Skeletal muscle tissue (tissue), 4 donors: ENCODE results near the gene GTF2H2C. TPM values are rescaled to one million over a fixed set of nuclear protein-coding genes. Genes with fewer than 3 reads are reported as not detected.
A peak's percentile ranks its signal among the peaks of the same experiment; 100 is the strongest.
"Not testable (repeated sequence)": the region's sequence is repeated elsewhere in the genome, so short reads cannot be mapped to it uniquely, and the experiment has no call there.

Source experiments
- H3K27ac ChIP-seq: one replicate; pipeline ENCODE4 v1.7.0; 2013; ENCODE audit warnings: mild to moderate bottlenecking, low read depth, low read length, inconsistent platforms
- H3K27me3 ChIP-seq, 3 donors: one replicate each; pipeline ENCODE4 v1.7.0; 2013; ENCODE audit warnings: low read length in 3 of 3; ENCODE audit not compliant: control insufficient read depth in 3 of 3, insufficient read depth in 3 of 3
- H3K36me3 ChIP-seq, 3 donors: one replicate each; pipeline ENCODE4 v1.7.0; 2013; ENCODE audit warnings: low read length in 3 of 3; ENCODE audit not compliant: control insufficient read depth in 3 of 3, insufficient read depth in 3 of 3
- H3K4me1 ChIP-seq, 3 donors: one replicate each; pipeline ENCODE4 v1.7.0; 2013; ENCODE audit warnings: low read length in 3 of 3, mild to moderate bottlenecking in 3 of 3; ENCODE audit not compliant: control insufficient read depth in 3 of 3, insufficient read depth in 3 of 3
- H3K4me3 ChIP-seq, 3 donors: one replicate each; pipeline ENCODE4 v1.7.0; 2013; ENCODE audit warnings: low read length in 3 of 3
- H3K9ac ChIP-seq, 3 donors: one replicate each; pipeline ENCODE4 v1.7.0; 2013; ENCODE audit warnings: low read length in 3 of 3, mild to moderate bottlenecking in 3 of 3, moderate library complexity in 2 of 3, low read depth in 1 of 3
- H3K9me3 ChIP-seq, 3 donors: one replicate each; pipeline ENCODE4 v1.7.0; 2013; ENCODE audit warnings: low read length in 3 of 3; ENCODE audit not compliant: control insufficient read depth in 3 of 3
- total RNA-seq: library from RNA; depleted of rRNA; stranded (reverse); fragments of >200 nt; gene quantifications from one replicate; pipeline ENCODE4 v1.2.3, GENCODE V29; 2014
- donor health status: Osteomylitis.

The GTF2H2C gene
- total RNA-seq = 39.1 TPM

- peak within 1 kb of the TSS; percentile 63 to 67 (median 65) for H3K4me3 ChIP-seq
- H3K36me3 ChIP-seq, H3K27ac ChIP-seq, H3K27me3 ChIP-seq, H3K9me3 ChIP-seq, H3K4me1 ChIP-seq: not testable (repeated sequence)
- H3K9ac ChIP-seq = peak within 1 kb of the TSS in 1 of 3 donors; percentile 66
Measured at GRCh38 chr5:69559908-69560330, at the start of gene GTF2H2C. GTF2H2C (plus strand) TSS chr5:69560191; CDS start chr5:69565133, 4,942 bp downstream.

- Histone ChIP-seq H3K9me3 (no peaks in the 10 kb centered on the region), H3K4me3 (no peak overlapping the region), H3K4me1 (no peaks in the 10 kb centered on the region), H3K27me3 (no peaks in the 10 kb centered on the region), H3K9ac (no peak overlapping the region), H3K36me3 (no peaks in the 10 kb centered on the region), H3K27ac (no peak overlapping the region)
Measured at GRCh38 chr5:69510694-69511093, 49.3 kb upstream of the GTF2H2C start.

- Histone ChIP-seq H3K9me3 (no peaks in the 10 kb centered on the region), H3K4me3 (no peak overlapping the region), H3K4me1 (no peaks in the 10 kb centered on the region), H3K27me3 (no peaks in the 10 kb centered on the region), H3K27ac (no peak overlapping the region), H3K9ac (no peak overlapping the region), H3K36me3 (no peaks in the 10 kb centered on the region)
Measured at GRCh38 chr5:69512740-69513260, 47.2 kb upstream of the GTF2H2C start.

GRCh38 chr5:69515570-69515969 is 44.4 kb upstream of the GTF2H2C start:
- not testable (repeated sequence) for H3K9me3 ChIP-seq, H3K36me3 ChIP-seq, H3K4me3 ChIP-seq, H3K4me1 ChIP-seq, H3K27me3 ChIP-seq, H3K9ac ChIP-seq, H3K27ac ChIP-seq

GRCh38 chr5:69516769-69517168 is 43.2 kb upstream of the GTF2H2C start:
- Histone ChIP-seq H3K4me3 (no peak overlapping the region), H3K9me3 (no peaks in the 10 kb centered on the region), H3K36me3 (no peaks in the 10 kb centered on the region), H3K4me1 (no peaks in the 10 kb centered on the region), H3K9ac (no peak overlapping the region), H3K27me3 (no peaks in the 10 kb centered on the region), H3K27ac (no peak overlapping the region)

GRCh38 chr5:69517763-69518212 is 42.2 kb upstream of the GTF2H2C start:
- H3K27ac ChIP-seq = no peak overlapping the region
- H3K9me3 ChIP-seq = no peaks in the 10 kb centered on the region
- no peak overlapping the region for H3K4me3 ChIP-seq
- no peaks in the 10 kb centered on the region for H3K36me3 ChIP-seq
- H3K27me3 ChIP-seq = no peaks in the 10 kb centered on the region
- no peak overlapping the region for H3K9ac ChIP-seq
- no peaks in the 10 kb centered on the region for H3K4me1 ChIP-seq

- H3K27me3 ChIP-seq = no peaks in the 10 kb centered on the region
- no peaks in the 10 kb centered on the region for H3K4me1 ChIP-seq
- H3K9me3 ChIP-seq = no peaks in the 10 kb centered on the region
- H3K4me3 ChIP-seq = no peak overlapping the region
- H3K36me3 ChIP-seq = no peaks in the 10 kb centered on the region
- no peak overlapping the region for H3K27ac ChIP-seq
- no peak overlapping the region for H3K9ac ChIP-seq
Measured at GRCh38 chr5:69519285-69519684, 40.7 kb upstream of the GTF2H2C start.

GRCh38 chr5:69522035-69522434 is 38.0 kb upstream of the GTF2H2C start:
- Histone ChIP-seq H3K4me1 (no peaks in the 10 kb centered on the region), H3K27me3 (no peaks in the 10 kb centered on the region), H3K27ac (no peak overlapping the region), H3K4me3 (no peak overlapping the region), H3K9ac (no peak overlapping the region), H3K9me3 (no peaks in the 10 kb centered on the region), H3K36me3 (no peaks in the 10 kb centered on the region)

GRCh38 chr5:69525490-69525889 is 34.5 kb upstream of the GTF2H2C start:
- H3K9ac ChIP-seq = no peak overlapping the region

GRCh38 chr5:69526660-69527059 is 33.3 kb upstream of the GTF2H2C start:
- no peak overlapping the region for H3K4me3 ChIP-seq

More at GRCh38 chr5:69525490-69525889, 34.5 kb upstream of the GTF2H2C start:
- Histone ChIP-seq H3K36me3 (no peaks in the 10 kb centered on the region), H3K9me3 (no peaks in the 10 kb centered on the region), H3K4me3 (no peak overlapping the region), H3K27ac (no peak overlapping the region), H3K27me3 (peaks cover 0 to 3% (median 0%) of the 10 kb centered on the region in 3 donors), H3K4me1 (no peaks in the 10 kb centered on the region)

More at GRCh38 chr5:69526660-69527059, 33.3 kb upstream of the GTF2H2C start:
- Histone ChIP-seq H3K9ac (no peak overlapping the region), H3K27me3 (peaks cover 0 to 3% (median 0%) of the 10 kb centered on the region in 3 donors), H3K9me3 (no peaks in the 10 kb centered on the region), H3K36me3 (no peaks in the 10 kb centered on the region), H3K27ac (no peak overlapping the region), H3K4me1 (no peaks in the 10 kb centered on the region)
